HG03139 (cell line): ENCODE results near the gene BFSP1.

ENCODE experiments used
- ATAC-seq: cut with Tn5 transposase; IDR thresholded peaks from one replicate; pipeline ENCODE4 v1.9.1; 2021; ENCODE audit not compliant: unreplicated experiment

Gene BFSP1

DNA sequence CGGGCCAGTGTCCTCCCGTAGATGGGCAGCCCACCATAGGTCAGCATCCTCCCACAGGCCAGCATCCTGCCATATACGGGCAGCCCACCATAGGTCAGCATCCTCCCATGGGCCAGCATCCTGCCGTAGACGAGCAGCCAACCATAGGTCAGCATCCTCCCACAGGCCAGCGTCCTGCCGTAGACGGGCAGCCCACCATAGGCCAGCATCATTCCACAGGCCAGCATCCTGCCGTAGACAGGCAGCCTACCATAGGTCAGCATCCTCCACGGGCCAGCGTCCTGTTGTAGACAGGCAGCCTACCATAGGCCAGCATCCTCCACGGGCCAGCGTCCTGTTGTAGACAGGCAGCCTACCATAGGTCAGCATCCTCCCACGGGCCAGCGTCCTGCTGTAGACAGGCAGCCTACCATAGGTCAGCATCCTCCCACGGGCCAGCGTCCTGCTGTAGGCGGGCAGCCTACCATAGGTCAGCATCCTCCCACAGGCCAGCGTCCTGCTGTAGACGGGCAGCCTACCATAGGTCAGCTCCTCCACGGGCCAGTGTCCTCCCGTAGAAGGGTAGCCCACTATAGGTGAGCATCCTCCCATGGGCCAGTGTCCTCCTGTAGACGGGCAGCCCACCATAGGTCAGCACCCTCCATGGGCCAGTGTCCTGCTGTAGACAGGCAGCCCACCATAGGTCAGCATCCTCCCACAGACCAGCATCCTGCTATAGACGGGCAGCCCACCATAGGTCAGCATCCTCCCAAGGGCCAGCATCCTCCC lies 62.9 kb downstream of the BFSP1 start:
- no peak for ATAC-seq

DNA sequence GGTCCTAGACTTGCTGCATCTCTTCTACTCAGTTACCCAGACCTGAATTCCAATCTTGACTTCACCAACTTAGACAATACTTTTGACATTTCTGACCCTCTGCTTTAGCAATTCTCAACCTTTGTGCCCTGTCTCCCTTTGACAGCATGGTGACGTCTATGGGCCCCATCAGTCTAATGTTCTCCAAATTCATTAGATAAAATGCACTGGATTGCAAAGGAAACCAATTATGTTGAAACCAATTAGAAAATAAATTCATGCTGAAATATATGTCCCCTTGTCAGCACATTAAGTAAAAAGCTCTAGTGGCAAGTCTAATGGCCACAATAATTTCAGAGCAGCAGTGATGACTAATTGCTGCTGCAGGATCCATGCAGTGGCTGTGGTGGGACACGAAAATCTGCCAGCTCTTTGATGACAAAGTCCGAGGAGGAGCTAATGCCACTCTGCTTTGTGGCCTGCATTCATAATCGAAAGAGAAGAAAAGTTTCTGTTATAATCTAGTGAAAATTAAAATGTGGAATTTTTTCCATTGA lies 64.0 kb downstream of the BFSP1 start:
- no peak for ATAC-seq

DNA sequence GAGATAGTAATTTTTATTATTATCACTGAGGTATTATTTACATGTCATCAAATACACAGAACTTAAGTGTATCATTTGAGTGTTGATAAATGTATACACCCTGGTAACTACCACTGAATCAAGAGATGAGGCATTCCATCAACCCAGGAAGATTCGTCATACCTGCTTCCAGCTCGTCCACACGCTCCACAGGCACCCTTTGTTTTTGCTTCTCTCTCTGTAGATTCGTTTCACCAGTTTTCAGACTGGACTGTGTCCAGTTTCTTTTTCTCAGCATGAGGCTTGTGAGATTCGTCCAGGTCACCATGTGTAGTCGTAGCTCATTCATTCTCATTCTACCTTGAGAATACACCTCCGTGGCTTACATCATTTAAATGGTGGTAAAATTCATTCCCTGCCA lies 64.5 kb downstream of the BFSP1 start:
- ATAC-seq = no peak

DNA sequence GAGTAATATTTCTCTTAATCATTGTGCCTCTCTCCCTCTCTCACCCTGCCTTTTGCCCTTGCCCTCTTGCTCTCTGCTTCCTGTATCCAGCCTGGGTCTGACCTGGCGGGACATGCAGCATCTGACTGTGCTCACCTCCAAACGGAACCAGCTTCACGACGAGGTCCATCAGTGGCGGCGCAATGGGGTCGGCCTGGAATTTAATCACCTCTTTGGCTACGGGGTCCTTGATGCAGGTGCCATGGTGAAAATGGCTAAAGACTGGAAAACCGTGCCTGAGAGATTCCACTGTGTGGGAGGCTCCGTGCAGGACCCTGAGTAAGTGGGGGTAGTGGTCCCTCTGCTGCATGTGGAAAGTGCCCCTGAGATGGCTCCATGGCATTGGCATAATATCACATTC lies 65.9 kb downstream of the BFSP1 start:
- no peak for ATAC-seq

DNA sequence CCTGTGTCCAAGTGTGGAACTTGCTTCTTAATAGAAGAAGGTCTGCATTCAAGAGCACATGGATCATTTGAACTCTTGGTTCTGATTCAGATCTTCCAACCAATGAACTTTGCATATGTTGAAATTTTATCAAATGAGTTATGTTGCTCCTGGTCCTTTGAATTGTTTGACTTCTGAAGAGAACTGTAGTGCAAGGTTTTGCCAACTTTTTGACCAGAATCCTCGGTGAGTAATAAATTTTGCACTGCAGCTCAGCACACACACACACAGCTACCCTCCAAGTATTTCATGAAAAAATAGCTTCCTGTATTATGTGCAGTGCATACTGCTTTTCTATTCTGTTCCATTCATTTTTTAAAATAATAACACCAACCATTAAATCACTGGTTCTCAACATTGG lies 67.5 kb downstream of the BFSP1 start:
- no peak for ATAC-seq

DNA sequence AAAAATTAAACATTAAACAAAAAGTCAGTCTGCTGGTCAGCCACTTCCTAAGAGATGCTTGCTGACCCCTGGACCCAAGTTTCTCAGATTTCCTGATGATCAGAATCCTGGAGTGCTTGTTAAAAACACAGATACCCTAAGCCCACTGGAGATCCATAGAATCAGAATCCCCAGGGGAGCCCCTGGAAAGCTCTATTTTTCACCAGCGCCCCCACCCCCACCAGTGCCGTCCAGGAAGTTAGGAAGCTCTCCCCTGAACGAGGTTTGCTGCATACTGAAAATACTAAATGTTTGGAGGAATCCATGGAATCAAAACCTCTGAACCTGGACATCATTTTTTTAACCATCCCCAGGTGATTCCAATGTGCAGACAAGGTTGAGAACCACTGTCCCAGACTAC lies 69.2 kb downstream of the BFSP1 start:
- no peak for ATAC-seq

DNA sequence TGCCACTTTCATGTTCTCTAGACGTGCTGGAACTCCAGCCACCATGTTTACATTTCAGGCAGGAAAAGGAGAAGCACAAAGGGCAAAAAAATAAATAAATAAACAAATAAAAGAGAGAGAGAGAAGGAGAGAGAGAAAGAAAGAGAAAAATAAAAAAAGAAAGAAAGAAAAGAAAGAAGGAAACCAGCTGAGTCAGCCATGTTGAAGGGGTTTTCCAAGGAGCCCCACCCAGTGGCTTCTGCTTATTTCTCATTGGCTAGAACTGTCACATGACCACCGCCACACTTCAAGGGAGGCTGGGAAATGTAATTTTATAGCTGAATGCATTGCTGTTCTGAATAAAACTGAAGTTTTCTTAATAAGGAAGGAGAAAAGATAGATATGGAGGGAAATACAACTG lies 71.1 kb downstream of the BFSP1 start:
- ATAC-seq = no peak

DNA sequence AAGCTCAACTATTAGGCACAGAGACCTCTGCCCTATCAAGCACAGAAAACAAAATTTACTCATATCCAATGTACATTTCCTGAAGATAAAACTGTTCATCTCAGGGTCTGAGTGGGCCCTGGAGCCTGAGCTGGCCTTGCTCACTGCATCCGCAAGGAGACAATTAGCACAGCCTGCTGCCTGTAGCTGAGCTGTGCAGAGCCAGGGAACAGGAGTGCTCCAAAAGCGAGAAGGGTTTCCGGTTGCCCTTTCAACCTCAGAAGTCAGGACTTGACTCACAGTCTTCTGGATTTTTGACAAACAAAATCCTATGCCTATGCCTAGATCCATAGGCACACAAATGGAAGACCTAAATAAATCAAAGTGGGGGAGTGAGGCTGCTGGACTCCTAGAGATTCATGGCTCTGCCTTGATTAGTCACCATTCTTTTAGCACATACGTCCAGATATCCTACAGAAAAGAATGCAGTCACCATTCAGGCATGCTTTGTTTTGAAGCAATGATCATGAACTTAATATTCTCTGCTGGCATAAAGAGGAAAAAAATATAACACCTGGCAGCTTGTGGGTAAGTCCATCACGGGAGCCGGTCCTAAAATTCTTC lies 73.5 kb downstream of the BFSP1 start:
- ATAC-seq = no peak

DNA sequence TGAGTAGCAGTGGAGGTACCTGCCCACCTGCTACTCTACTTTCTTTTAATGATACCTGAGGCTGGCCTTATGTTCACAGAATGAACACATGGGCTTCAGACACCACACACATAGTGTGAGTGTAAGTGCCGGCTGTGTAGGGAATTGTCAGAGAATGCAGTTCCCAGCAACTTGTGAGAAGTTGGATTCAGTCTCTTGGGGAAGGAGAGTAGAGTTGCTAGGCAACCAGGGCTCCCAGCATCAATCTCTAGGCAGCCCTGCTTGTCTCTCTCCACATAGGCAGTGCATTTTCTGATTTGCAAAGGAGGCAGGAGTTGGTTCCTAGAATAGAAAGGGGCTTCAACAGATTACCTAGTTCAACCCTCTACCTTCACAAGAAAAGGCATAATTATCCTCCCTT lies 74.1 kb downstream of the BFSP1 start:
- ATAC-seq = no peak

DNA sequence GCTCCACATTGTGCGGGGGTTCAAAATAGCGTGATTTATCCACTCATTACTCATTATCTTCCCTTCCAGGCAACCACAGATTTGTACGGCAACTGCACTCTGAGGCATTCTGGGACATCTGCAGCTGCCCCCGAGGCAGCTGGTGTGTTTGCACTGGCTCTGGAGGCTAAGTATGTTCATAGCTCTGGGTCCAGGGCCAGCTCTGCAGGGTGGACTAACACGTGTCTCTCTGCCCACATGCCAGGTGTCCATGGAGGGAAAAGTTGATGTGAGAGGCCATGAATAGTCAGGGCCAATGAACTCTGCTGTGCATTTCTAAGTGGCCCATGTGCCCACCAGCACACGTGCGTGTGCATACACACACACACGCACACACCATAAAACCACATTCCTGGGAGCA lies 74.9 kb downstream of the BFSP1 start:
- ATAC-seq = no peak

DNA sequence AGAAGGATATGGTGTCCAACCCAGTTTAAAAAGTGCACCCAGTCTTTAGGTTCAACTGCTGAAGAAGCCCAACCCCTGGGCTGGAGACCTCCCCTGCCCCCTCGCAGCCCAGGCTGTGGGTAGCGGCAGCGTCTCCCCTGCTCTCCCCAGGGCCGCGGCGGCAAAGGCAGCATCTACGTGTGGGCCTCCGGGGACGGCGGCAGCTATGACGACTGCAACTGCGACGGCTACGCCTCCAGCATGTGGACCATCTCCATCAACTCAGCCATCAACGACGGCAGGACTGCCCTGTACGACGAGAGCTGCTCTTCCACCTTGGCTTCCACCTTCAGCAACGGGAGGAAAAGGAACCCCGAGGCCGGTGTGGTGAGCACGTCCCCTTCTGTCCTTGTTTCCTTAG lies 77.6 kb downstream of the BFSP1 start:
- ATAC-seq = no peak

DNA sequence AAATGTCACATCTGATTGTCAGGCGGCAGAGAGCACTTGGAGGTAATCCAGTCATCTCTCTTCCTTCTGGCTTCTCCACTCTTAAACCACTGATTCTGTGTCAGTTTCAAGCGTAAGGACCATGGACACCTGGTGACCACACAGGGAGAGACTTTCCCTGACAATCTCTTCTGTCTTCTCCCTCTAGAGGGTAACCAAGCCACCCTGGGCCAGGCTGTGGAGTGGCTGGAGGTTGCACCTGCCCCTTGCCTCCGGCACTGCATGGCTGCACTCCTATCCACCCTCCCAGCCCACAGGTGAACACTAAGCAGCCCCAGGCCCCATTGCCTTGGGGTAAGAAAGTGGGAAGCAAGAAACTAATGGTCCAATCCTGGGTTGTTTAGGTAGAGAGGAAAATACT lies 78.7 kb downstream of the BFSP1 start:
- ATAC-seq = no peak

DNA sequence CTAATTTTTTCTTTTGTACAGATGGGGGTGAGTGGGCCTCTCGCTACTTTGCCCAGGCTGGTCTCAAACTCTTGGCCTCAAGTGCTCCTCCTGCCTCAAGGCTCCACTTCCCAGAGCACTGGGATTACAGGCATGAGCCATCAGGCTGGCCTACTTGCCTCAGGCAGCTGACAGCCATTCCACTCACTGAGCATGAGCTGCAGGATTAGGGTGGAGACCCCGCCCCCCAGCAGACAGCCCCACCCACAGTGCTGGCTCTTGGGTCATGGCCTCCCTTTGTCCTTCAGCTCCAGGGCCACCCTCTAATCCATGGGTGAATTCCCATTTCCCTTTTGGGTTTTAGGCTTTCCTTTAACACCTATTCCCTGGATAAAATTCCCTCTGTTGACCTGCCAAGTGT lies 82.1 kb downstream of the BFSP1 start:
- no peak for ATAC-seq

DNA sequence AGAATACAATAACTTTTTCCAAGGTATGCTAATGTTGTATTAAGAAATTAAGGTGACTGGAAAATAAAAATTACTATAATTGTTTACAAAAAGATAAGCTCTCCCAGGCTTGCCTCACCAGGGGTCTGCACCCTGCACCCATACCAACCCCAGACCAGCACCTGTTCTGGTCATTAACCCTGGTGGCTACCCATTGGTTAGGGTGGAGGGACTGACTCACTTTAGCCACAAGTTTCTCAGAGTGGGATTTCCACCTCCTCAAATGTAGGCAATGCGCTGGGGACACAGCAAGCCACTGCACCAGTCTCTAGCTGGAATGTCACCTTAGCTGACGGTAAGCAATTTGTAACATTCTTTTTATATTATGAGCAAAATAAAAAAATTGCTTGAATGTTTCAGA lies 83.1 kb downstream of the BFSP1 start:
- ATAC-seq = no peak

DNA sequence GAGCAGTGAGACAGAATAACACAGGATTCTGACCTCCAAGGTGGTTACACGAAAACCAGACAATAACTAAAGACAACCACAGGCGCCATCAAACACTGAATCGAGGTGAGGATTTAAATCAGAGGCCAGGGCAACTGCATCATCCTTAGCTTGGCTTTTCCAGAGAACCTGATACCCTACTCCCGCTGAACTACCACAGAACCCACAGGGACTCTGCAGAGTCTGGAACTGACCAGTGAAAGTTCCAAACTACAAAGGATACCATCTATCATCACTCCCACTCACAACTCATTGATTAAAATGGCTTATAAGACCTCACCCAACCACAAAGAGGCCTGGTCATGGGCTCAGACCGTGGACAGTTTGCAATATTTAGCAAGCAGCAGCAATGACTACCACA lies 85.0 kb downstream of the BFSP1 start:
- ATAC-seq = no peak

DNA sequence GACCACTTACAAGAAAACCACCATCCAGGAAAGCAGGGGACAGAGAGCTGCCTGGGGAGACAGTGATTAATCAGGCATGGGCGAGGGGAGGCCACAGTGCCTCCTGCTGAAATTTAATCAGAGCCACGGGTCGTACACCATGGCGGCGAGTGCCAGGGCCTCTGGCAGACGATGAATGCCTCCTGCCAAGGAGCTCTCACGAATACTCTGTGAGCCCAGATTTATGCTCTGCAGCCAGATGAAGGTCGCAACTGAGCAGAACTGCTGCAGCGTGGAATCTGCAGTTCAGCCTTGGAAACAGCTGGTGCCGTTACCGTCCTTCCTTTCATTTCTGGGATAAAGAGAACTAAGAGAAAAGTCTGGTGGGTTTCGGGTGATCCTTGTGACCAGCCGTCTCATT lies 85.6 kb downstream of the BFSP1 start:
- ATAC-seq = no peak

DNA sequence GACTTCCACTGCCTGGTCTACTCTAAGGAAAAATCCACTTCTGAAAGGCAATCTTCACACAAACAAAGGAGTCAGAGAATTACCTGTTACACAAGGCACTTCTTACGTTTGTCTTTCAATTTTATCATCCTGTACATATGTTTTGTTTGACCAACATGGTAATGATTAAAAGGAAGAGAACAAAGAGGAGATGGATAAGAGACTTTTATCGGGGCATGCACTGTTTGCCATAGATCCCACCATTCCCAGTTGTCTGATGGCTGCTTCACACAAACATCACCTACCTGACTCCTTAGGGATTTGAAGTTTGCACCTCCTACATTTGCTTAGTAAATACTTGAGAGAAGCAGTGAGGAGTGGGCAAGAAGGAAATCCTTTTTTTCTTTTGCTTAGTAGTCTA lies 87.1 kb downstream of the BFSP1 start:
- no peak for ATAC-seq
